ENCODE data around the gene ACSS2.
A peak's percentile ranks its signal among the peaks of the same experiment; 100 is the strongest.

The ACSS2 gene

GRCh38 chr20:34949120-34949519 is 72.7 kb downstream of the ACSS2 start:
- no peak for DNase-seq (ENCODE audit: low spot score)

GRCh38 chr20:34951252-34951651 is 74.8 kb downstream of the ACSS2 start:
- DNase-seq (ENCODE audit: low spot score) = no peak

- DNase-seq (ENCODE audit: low spot score) = no peak
These were observed 75.2 kb downstream of the ACSS2 start for GRCh38 chr20:34951652-34952051.

GRCh38 chr20:34952671-34953070 is 76.3 kb downstream of the ACSS2 start:
- no peak for DNase-seq (ENCODE audit: low spot score)

GRCh38 chr20:34953960-34954359 is 77.5 kb downstream of the ACSS2 start:
- no peak for DNase-seq (ENCODE audit: low spot score)

GRCh38 chr20:34954904-34955230 is 78.5 kb downstream of the ACSS2 start:
- DNase-seq (ENCODE audit: low spot score) = peak; percentile 41

- DNase-seq (ENCODE audit: low spot score) = peak; percentile 97
These were observed 79.0 kb downstream of the ACSS2 start, which contains the start of the genes GSS and MYH7B for GRCh38 chr20:34955231-34956040. Gene GSS, minus strand, starts transcription at chr20:34955806. Its CDS starts 3,954 bp downstream, at chr20:34951852. Gene MYH7B, plus strand, starts transcription at chr20:34955868. Its CDS starts 22,138 bp downstream, at chr20:34978006.

GRCh38 chr20:34956041-34956458 is 79.6 kb downstream of the ACSS2 start:
- DNase-seq (ENCODE audit: low spot score) = no peak

GRCh38 chr20:34956751-34957472 is 80.5 kb downstream of the ACSS2 start:
- DNase-seq (ENCODE audit: low spot score) = no peak

- DNase-seq (ENCODE audit: low spot score) = no peak
These were observed 88.1 kb downstream of the ACSS2 start for GRCh38 chr20:34964486-34964885.

GRCh38 chr20:34965051-34965450 is 88.6 kb downstream of the ACSS2 start:
- no peak for DNase-seq (ENCODE audit: low spot score)

GRCh38 chr20:34967421-34967820 is 91.0 kb downstream of the ACSS2 start:
- no peak for DNase-seq (ENCODE audit: low spot score)

- DNase-seq (ENCODE audit: low spot score) = no peak
These were observed 91.8 kb downstream of the ACSS2 start for GRCh38 chr20:34968042-34968775.

GRCh38 chr20:34970193-34970840 is 93.9 kb downstream of the ACSS2 start:
- no peak for DNase-seq (ENCODE audit: low spot score)

- DNase-seq (ENCODE audit: low spot score) = no peak
These were observed 94.6 kb downstream of the ACSS2 start for GRCh38 chr20:34970846-34971560.

- no peak for DNase-seq (ENCODE audit: low spot score)
These were observed 95.3 kb downstream of the ACSS2 start for GRCh38 chr20:34971561-34972235.

- DNase-seq (ENCODE audit: low spot score) = no peak
These were observed 97.8 kb downstream of the ACSS2 start for GRCh38 chr20:34974246-34974645.

- no peak for DNase-seq (ENCODE audit: low spot score)
These were observed 99.9 kb downstream of the ACSS2 start for GRCh38 chr20:34976286-34976685.
